Subcutaneous abdominal adipose tissue (tissue), 5 donors: Measurements from ENCODE around the gene SNAP29.

Experiments used
- H3K27ac ChIP-seq: one replicate; pipeline ENCODE4 v1.7.0; 2013; ENCODE audit warnings: low read depth, mild to moderate bottlenecking, inconsistent platforms, low read length, moderate library complexity
- H3K27me3 ChIP-seq, 5 donors: one replicate each; pipeline ENCODE4 v1.7.0; 2013; ENCODE audit warnings: low read length in 5 of 5, inconsistent platforms in 1 of 5; ENCODE audit not compliant: control insufficient read depth in 5 of 5, insufficient read depth in 4 of 5
- H3K36me3 ChIP-seq, 5 donors: one replicate each; pipeline ENCODE4 v1.7.0; 2013; ENCODE audit warnings: low read length in 5 of 5; ENCODE audit not compliant: control insufficient read depth in 5 of 5, insufficient read depth in 5 of 5
- H3K4me1 ChIP-seq, 5 donors: one replicate each; pipeline ENCODE4 v1.7.0; 2013; ENCODE audit warnings: low read length in 5 of 5, mild to moderate bottlenecking in 3 of 5, moderate library complexity in 1 of 5; ENCODE audit not compliant: control insufficient read depth in 5 of 5, insufficient read depth in 5 of 5
- H3K4me3 ChIP-seq, 5 donors: one replicate each; pipeline ENCODE4 v1.7.0; 2013; ENCODE audit warnings: low read length in 5 of 5, low read depth in 1 of 5
- H3K9ac ChIP-seq, 5 donors: one replicate each; pipeline ENCODE4 v1.7.0; 2013; ENCODE audit warnings: low read length in 5 of 5, mild to moderate bottlenecking in 4 of 5, moderate library complexity in 3 of 5
- H3K9me3 ChIP-seq, 5 donors: one replicate each; pipeline ENCODE4 v1.7.0; 2013; ENCODE audit warnings: low read length in 5 of 5; ENCODE audit not compliant: control insufficient read depth in 5 of 5
- donor health status: healthy.
- donor health status: healthy.
- donor health status: healthy.
- donor health status: healthy.
- donor health status: healthy.

The SNAP29 gene

DNA sequence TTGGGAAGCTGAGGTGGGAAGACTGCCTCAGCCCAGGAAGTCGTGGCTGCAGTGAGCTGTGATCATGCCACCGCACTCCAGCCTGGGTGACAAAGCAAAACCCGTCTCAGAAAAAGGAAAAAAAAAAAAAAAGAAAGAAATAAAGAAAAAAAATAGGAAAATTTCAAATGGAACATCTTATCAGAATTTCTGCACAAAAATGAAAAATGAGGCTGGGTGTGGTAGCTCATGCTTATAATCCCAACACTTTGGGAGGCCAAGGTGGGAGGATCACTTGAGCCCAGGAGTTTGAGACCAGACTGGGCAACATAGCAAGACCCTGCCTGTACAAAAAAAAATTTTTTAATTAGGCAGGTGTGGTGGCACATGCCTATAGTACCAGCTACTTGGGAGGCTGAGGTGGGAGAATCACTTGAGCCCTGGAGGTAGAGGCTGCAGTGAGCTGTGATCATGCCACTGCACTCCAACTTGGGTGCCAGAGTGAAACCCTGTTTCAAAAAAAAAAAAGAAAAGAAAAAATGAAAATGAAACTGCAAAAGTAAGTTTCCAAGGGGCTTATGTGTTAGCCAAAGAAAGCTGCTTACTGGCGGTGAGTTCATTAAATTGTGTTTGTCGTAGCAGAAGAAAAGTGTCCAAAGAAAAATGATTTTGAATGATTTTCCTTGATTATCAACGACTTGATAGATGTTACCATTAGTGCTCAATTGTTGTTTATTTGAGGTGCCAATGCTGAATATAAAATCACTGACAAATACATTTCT is 50.9 kb downstream of the SNAP29 start:
- no peak overlapping the region for H3K9ac ChIP-seq
- no peaks in the 10 kb centered on the region for H3K27me3 ChIP-seq
- H3K27ac ChIP-seq = no peak overlapping the region
- H3K4me1 ChIP-seq = no peaks in the 10 kb centered on the region
- H3K36me3 ChIP-seq = no peaks in the 10 kb centered on the region
- no peak overlapping the region for H3K4me3 ChIP-seq
- no peaks in the 10 kb centered on the region for H3K9me3 ChIP-seq

DNA sequence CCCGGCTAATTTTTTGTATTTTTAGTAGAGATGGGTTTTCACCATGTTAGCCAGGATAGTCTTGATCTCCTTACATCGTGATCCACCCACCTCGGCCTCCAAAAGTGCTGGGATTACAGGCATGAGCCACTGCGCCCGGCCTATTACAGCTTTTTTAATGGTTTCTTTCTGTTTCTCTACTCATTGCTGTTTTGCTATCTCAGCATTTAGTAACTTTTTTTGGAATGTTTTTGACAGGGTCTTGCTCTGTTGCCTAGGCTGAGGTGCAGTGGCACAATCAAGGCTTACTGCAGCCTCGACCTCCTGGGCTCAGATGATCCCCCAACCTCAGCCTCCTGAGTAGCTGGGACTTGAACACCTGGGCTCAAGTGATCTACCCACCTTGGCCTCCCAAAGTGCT is 53.7 kb downstream of the SNAP29 start:
- Histone ChIP-seq H3K36me3 (no peaks in the 10 kb centered on the region), H3K9me3 (no peaks in the 10 kb centered on the region), H3K27ac (no peak overlapping the region), H3K27me3 (no peaks in the 10 kb centered on the region), H3K4me1 (peaks cover 0 to 5% (median 5%) of the 10 kb centered on the region in 5 donors), H3K9ac (no peak overlapping the region), H3K4me3 (no peak overlapping the region)

DNA sequence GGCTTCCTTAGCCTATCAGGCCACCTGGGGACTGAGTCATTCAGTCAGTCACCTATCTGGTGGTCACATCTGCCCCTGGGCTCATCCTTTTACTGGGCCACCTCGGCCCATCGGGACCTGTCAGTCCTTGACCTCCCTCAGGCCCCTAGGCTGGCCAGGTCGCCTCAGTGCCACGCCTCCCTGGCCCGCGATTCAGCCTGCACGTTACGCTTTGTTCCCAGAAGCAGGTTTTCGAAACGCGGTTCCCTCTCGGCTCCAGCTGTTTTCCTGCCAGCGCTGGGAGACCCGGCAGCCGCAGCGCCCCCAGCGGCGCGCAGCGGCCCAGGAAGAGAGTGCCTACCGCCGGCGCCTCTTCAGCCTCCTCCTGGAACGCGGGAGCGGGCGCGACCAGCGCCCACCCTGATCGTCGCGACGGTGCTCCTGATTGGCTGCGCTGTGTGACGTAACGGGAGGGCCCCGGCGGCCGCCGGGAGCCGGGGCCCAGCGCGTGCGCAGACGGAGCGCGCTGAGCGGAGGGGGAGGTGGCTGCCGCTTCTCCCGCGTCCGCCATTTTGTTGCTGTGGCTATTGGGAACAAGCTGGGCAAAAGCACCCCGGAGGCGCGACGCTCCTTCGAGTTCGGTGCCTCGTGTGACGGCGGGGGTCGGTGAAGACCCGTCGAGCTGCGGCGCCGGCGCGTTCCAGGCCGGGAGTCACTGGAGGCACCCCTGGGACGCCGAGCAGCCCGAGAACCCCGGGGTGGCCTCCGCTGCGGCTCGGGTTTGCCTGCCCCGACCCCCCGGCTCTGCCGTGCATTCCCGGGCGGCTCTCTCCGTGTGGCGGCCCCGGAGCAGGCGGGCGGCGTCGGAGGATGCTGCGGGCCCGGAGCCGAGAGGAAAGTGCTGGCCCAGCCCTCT is 58.4 kb downstream of the SNAP29 start, which contains the start of gene CRKL:
CRKL (plus strand) TSS at position 492 of the 895 bp plus-strand sequence. CDS start 528 bp downstream, outside the sequence.
- Histone ChIP-seq H3K9ac (peak within 1 kb of the TSS; percentile 66 to 99 (median 95)), H3K9me3 (no peaks in the 10 kb centered on the region), H3K4me3 (peak within 1 kb of the TSS; percentile 86 to 95 (median 93))

DNA sequence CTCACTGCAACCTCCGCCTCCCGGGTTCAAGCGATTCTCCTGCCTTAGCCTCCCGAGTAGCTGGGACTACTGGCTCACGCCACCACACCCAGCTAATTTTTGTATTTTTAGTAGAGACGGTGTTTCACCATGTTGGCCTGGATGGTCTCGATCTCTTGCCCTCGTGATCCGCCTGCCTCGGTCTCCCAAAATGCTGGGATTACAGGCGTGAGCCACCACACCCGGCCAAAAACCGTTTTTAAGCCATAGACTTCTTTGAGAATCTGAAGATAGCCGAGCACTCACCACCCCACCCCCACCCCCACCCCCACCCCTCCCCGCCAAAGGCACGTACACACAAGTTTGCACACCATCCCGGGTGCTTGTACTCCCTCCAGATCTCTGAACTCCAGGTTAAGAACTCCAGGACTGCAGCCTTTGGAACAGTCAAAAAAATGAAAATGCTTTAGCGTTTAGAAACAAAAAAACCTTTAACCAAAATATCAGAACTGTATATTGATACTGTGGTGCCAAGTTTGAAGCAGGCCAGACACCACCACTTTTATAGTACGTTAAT is 59.9 kb downstream of the SNAP29 start:
- Histone ChIP-seq H3K27me3 (no peaks in the 10 kb centered on the region), H3K36me3 (no peaks in the 10 kb centered on the region), H3K9ac (peak overlapping the region; percentile 4 to 99 (median 95)), H3K4me3 (peak overlapping the region; percentile 86 to 95 (median 93)), H3K4me1 (peaks cover 0 to 45% (median 37%) of the 10 kb centered on the region in 5 donors), H3K9me3 (no peaks in the 10 kb centered on the region), H3K27ac (peak overlapping the region; percentile 91)

More for the DNA sequence above, 58.4 kb downstream of the SNAP29 start, which contains the start of gene CRKL:
- peaks cover 0 to 43% (median 34%) of the 10 kb centered on the region in 5 donors for H3K4me1 ChIP-seq
- H3K27ac ChIP-seq = peak within 1 kb of the TSS; percentile 91
- H3K36me3 ChIP-seq = no peaks in the 10 kb centered on the region
- no peaks in the 10 kb centered on the region for H3K27me3 ChIP-seq

DNA sequence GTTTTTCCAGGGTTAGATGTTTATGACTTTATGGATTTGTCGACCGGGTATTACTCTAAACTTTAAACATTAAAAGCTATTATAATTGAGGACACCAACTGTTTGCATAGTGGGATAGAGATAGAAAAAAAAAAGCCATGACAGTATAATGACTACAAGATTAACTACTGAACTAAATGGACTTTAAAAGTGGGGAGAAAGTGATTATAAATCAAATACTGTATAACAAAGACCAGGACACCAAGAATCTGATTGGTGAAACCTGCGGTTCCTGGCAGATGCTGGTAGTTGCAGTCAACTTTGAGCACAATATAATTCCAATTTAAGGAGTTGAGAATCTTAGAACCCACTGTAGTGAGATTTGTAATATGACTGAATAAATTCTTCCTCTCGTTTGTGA is 60.9 kb downstream of the SNAP29 start:
- Histone ChIP-seq H3K27ac (peak overlapping the region; percentile 51), H3K27me3 (no peaks in the 10 kb centered on the region), H3K9me3 (no peaks in the 10 kb centered on the region), H3K4me1 (peaks cover 0 to 45% (median 37%) of the 10 kb centered on the region in 5 donors), H3K9ac (peak overlapping the region; percentile 18 to 75 (median 64)), H3K36me3 (no peaks in the 10 kb centered on the region), H3K4me3 (peak overlapping the region; percentile 48 to 95 (median 86))

DNA sequence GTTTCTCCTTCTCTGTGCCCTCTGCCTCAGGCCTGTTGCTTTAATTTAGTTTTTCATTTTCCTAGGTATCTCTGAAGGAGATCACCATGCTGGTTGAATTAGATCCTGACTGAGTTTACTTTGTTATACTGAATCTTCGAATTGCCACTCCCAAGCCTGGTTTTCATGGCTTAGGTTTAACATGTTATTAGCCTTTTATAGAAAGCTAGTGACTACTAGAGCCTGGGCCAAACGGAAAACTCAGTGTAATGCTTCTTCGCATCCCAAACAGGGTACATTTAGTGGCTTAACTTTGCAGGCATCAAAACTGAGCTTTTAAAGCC is 62.0 kb downstream of the SNAP29 start:
- peaks cover 0 to 3% (median 0%) of the 10 kb centered on the region in 5 donors for H3K36me3 ChIP-seq
- no peak overlapping the region for H3K27ac ChIP-seq
- H3K9me3 ChIP-seq = no peaks in the 10 kb centered on the region
- peaks cover 0 to 45% (median 37%) of the 10 kb centered on the region in 5 donors for H3K4me1 ChIP-seq
- peak overlapping the region in 4 of 5 donors; percentile 0 to 57 (median 31) for H3K9ac ChIP-seq
- peak overlapping the region in 3 of 5 donors; percentile 41 to 86 (median 48) for H3K4me3 ChIP-seq
- H3K27me3 ChIP-seq = no peaks in the 10 kb centered on the region

DNA sequence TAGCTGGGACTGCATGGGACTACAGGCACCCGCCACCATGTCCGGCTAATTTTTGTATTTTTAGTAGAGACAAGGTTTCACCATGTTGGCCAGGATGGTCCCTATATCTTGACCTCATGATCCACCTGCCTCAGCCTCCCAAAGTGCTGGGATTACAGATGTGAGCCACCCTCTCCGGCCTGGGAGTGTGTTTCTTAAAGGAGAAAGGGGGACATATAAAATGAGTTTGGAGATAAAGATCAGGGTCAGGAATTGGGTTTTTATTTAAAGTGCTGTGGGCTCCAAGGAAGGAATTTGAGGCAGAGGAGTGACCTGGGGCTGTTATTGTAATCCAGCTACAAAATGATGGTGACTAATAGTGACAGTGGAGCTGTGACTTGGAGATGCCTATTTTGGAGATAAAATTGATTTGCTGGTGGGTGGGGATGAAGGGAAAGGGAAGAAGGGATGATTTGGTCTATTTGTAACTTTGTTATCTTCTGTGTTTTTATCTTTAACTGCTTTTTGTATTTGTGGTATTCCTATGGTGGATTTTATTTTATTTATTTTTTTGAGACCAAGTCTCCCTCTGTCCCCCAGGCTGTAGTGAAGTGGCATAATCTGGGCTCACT is 63.4 kb downstream of the SNAP29 start:
- H3K27ac ChIP-seq = no peak overlapping the region
- H3K9me3 ChIP-seq = no peaks in the 10 kb centered on the region
- H3K4me1 ChIP-seq = peaks cover 0 to 48% (median 37%) of the 10 kb centered on the region in 5 donors

DNA sequence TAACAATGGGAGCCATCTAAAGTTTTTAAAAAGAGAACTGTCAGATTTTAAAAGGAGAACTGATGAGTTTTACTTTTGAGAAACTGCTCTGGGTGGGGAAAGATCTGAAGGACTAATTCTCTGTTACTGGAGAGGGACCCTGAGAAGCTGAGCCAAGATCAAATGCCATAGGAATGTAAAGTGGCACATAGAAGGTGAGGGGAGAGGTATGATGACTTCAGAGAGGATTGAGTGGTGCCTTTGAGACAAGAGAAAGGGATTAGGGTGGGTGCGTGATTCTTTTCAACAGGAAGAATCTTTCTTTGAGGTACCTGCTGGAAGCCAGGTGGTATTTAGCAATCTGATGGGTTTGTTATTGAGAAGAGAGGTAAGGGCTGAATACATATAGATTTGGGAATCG is 67.4 kb downstream of the SNAP29 start:
- Histone ChIP-seq H3K9ac (no peak overlapping the region), H3K27ac (no peak overlapping the region), H3K36me3 (peaks cover 0 to 3% (median 0%) of the 10 kb centered on the region in 5 donors), H3K27me3 (no peaks in the 10 kb centered on the region), H3K9me3 (no peaks in the 10 kb centered on the region), H3K4me1 (peaks cover 0 to 21% (median 15%) of the 10 kb centered on the region in 5 donors), H3K4me3 (no peak overlapping the region)

More for the DNA sequence above, 63.4 kb downstream of the SNAP29 start:
- Histone ChIP-seq H3K9ac (no peak overlapping the region), H3K36me3 (peaks cover 0 to 3% (median 0%) of the 10 kb centered on the region in 5 donors), H3K27me3 (no peaks in the 10 kb centered on the region), H3K4me3 (no peak overlapping the region)

DNA sequence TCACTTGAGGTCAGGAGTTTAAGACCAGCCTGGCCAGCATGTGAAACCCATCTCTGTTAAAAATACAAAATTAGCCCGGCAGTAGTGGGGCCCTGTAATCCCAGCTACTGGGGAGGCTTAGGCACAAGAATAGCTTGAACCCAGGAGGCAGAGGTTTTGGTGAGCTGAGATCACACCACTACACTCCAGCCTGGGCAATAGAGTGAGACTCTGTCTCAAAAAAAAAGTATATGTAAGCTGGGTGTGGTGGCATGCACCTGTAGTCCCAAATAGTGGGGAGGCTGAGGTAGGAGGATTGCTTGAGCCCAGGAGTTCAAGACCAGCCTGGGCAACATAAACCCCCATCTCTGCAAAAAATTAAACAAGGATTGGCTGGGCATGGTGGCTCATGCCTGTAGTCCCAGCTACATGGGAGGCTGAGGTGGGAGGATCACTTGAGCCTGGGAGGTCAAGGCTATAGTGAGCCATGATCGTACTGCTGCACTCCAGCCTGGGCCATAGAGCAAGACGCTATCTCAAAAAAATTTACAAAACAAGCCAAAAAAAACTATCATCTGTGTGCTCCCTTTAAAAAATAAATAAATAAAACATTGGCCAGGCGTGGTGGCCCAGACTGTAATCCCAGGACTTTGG is 69.2 kb downstream of the SNAP29 start:
- H3K27me3 ChIP-seq = no peaks in the 10 kb centered on the region
- H3K9ac ChIP-seq = no peak overlapping the region
- H3K27ac ChIP-seq = no peak overlapping the region
- H3K4me1 ChIP-seq = peaks cover 0 to 14% (median 11%) of the 10 kb centered on the region in 5 donors
- H3K9me3 ChIP-seq = no peaks in the 10 kb centered on the region
- H3K4me3 ChIP-seq = no peak overlapping the region
- peaks cover 0 to 3% (median 0%) of the 10 kb centered on the region in 5 donors for H3K36me3 ChIP-seq
